ENCODE data around the gene MS4A14. TPM values are rescaled to one million over a fixed set of nuclear protein-coding genes. Genes with fewer than 3 reads are reported as not detected.

MS4A14 gene
- total and polyA plus RNA-seq, 2 of the 4 experiments (the other 2 are of a cell fraction), result not detected

DNA sequence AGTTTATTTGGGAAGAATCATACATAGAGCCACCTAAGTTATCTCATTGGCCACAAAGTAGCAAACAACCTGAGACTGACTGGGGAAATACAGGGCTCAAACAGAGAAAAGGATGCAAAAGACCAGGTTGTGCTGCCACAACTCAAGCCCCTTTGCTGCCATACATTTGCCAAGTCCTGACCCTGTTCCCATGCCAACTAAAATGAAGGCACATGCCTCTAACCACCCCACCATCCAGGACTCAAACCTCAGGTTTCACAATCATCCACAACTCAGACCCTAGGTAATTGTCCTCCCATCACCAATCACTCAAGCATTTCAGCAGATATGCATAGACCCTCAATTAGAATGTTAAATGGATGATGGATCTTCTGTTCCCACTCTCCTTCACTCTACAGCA, 58.0 kb downstream of the MS4A14 start:
- Histone ChIP-seq H4K8ac (ENCODE audit: low read depth in 2 of 2, low read length in 2 of 2) (no peak overlapping the region), H2BK120ac (ENCODE audit: low read depth, low read length) (no peak overlapping the region), H4K20me1 (ENCODE audit: insufficient read depth, low read length) (no peaks in the 10 kb centered on the region), H2BK5ac (ENCODE audit: low read depth, low read length, poor library complexity, severe bottlenecking) (no peak overlapping the region), H2AFZ (replicated peaks; ENCODE audit: low read length, poor library complexity) (no peak overlapping the region), H3K4me1 (ENCODE audit: control insufficient read depth, insufficient read depth, low read length) (no peaks in the 10 kb centered on the region), H3K27ac (ENCODE audit: insufficient read depth, low read length) (no peak overlapping the region), H4K5ac (ENCODE audit: low read depth, low read length) (no peak overlapping the region), H3K36me3 (ENCODE audit: control insufficient read depth, insufficient read depth, low read length) (no peaks in the 10 kb centered on the region), H3K9ac (ENCODE audit: low read depth, low read length) (no peak overlapping the region), H3K4me3 (ENCODE audit: insufficient read depth, low read depth, low read length) (no peak overlapping the region), H3K4me2 (ENCODE audit: low read depth, low read length) (no peak overlapping the region), H3K9me3 (ENCODE audit: control insufficient read depth, insufficient read depth, low read length) (peaks cover 5% of the 10 kb centered on the region; the same call in 1 of the 2 replicates), H2BK20ac (ENCODE audit: low read depth, low read length) (no peak overlapping the region), H4K91ac (ENCODE audit: insufficient read depth, low read depth, low read length) (no peak overlapping the region), H3K14ac (replicated peaks; ENCODE audit: low read depth, low read length) (no peak overlapping the region), H2BK15ac (ENCODE audit: low read depth, low read length) (no peak overlapping the region), H2AK9ac (replicated peaks; ENCODE audit: low read depth, low read length, poor library complexity) (no peak overlapping the region), H3K23ac (ENCODE audit: low read depth, low read length) (no peak overlapping the region), H3K27me3 (ENCODE audit: control insufficient read depth, insufficient read depth, low read length) (no peaks in the 10 kb centered on the region), H3K18ac (ENCODE audit: low read depth, low read length) (no peak overlapping the region), H3K56ac (ENCODE audit: extremely low read depth, insufficient read depth, low read length) (no peak overlapping the region), H3K79me1 (ENCODE audit: low read depth in 1 of 2, low read length in 2 of 2) (no peaks in the 10 kb centered on the region), H3K9me1 (ENCODE audit: insufficient read depth, low read length) (no peaks in the 10 kb centered on the region), H3K4ac (ENCODE audit: low read depth, low read length) (no peak overlapping the region), H2AK5ac (ENCODE audit: low read depth, low read length) (no peak overlapping the region)
- CTCF ChIA-PET, result no interaction called here
- POLR2A ChIA-PET (ENCODE audit: unreplicated experiment), result no interaction called here
- intact Hi-C loops (cut with micrococcal nuclease) (no loop called here), dilution Hi-C loops (cut with HindIII; ENCODE audit: low sequenced_read_pairs, unreplicated experiment) (no loop called here), in situ Hi-C loops (cut with MboI; ENCODE audit: low sequenced_read_pairs) (no loop called here)
- ATAC-seq (ENCODE audit: low read depth), result no peak
- DNase-seq, result no peak
- no TSS peak for BruUV-seq (replicated peaks)
- TF ChIP-seq CTCF (conservative IDR thresholded peaks at IDR 0.05; ENCODE audit: low read depth, low read length), result no peak
- TF ChIP-seq SMC3 (IDR thresholded peaks at IDR 0.05; ENCODE audit: low read depth, low read length), result no peak
- TF ChIP-seq MAZ (IDR thresholded peaks at IDR 0.05; ENCODE audit: borderline replicate concordance, low read depth, low read length), result no peak

Data from IMR-90 (cell line).